HG03457 (cell line): Measurements from ENCODE around the gene TMEM208.

Experiments
- ATAC-seq: cut with Tn5 transposase; IDR thresholded peaks from one replicate; pipeline ENCODE4 v1.9.1; 2021; ENCODE audit warnings: moderate number of reproducible peaks; ENCODE audit not compliant: unreplicated experiment

Gene TMEM208

GRCh38 chr16:67234180-67234597 lies 7.3 kb downstream of the TMEM208 start:
- ATAC-seq = no peak

GRCh38 chr16:67235816-67236562 lies 9.1 kb downstream of the TMEM208 start:
- ATAC-seq = no peak

- no peak for ATAC-seq
Measured at GRCh38 chr16:67236563-67237395, 9.8 kb downstream of the TMEM208 start.

- ATAC-seq = no peak
Measured at GRCh38 chr16:67237396-67238277, 10.7 kb downstream of the TMEM208 start.

GRCh38 chr16:67238278-67238575 lies 11.3 kb downstream of the TMEM208 start:
- no peak for ATAC-seq

- no peak for ATAC-seq
Measured at GRCh38 chr16:67238806-67239470, 12.0 kb downstream of the TMEM208 start.

- no peak for ATAC-seq
Measured at GRCh38 chr16:67240506-67240905, 13.6 kb downstream of the TMEM208 start.

- ATAC-seq = no peak
Measured at GRCh38 chr16:67241008-67241900, 14.3 kb downstream of the TMEM208 start.

- no peak for ATAC-seq
Measured at GRCh38 chr16:67242138-67242730, 15.3 kb downstream of the TMEM208 start.

GRCh38 chr16:67243481-67243880 lies 16.6 kb downstream of the TMEM208 start:
- ATAC-seq = no peak

GRCh38 chr16:67244387-67245185 lies 17.7 kb downstream of the TMEM208 start:
- ATAC-seq = peak; percentile 42

GRCh38 chr16:67245186-67245585 lies 18.3 kb downstream of the TMEM208 start:
- no peak for ATAC-seq

- ATAC-seq = no peak
Measured at GRCh38 chr16:67245674-67246080, 18.7 kb downstream of the TMEM208 start.

GRCh38 chr16:67246081-67246755 lies 19.3 kb downstream of the TMEM208 start:
- ATAC-seq = no peak

- ATAC-seq = no peak
Measured at GRCh38 chr16:67246756-67247191, 19.8 kb downstream of the TMEM208 start.

GRCh38 chr16:67247192-67248072 lies 20.5 kb downstream of the TMEM208 start, which contains the start of gene FHOD1:
FHOD1 (minus strand) TSS chr16:67247481; CDS start chr16:67247410, 71 bp downstream.
- peak; percentile 45 for ATAC-seq

- no peak for ATAC-seq
Measured at GRCh38 chr16:67248073-67248400, 21.1 kb downstream of the TMEM208 start.
